ENCODE data around the gene TLE4. TPM values are rescaled to one million over a fixed set of nuclear protein-coding genes. Genes with fewer than 3 reads are reported as not detected.

TLE4 gene
- total and polyA plus RNA-seq, 2 donors (not counting 1 experiment from before 2014, with no cell fraction given), result 13.5 to 35.0 TPM

DNA sequence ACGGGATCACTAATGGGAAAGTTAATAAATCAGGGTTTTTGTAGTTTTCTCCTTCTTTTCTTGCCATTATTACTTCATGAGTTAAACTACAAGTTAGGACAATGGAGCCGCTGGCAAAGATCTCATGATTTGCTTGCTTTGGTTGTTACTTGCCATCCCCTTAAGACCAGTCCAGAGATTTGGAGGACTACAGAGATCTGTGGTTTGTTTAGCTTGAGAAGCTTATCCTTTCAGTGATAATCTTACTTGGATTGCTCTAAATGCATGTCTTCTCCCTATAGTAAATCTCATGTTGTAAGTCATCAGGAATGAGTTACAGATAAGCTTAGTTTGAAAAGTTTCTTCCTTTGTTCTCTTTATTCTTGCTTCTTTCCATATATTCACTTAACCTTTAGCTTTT lies 70.9 kb downstream of the TLE4 start:
- Histone ChIP-seq H3K27ac (ENCODE audit: insufficient read depth, low read length) (no peak overlapping the region), H3K79me2 (ENCODE audit: control insufficient read depth, insufficient read depth, low read length) (no peaks in the 10 kb centered on the region), H3K4me2 (ENCODE audit: extremely low read depth, insufficient read depth, low read length) (no peak overlapping the region), H2AFZ (ENCODE audit: low read length) (no peak overlapping the region), H4K20me1 (ENCODE audit: control insufficient read depth, extremely low read depth, insufficient read depth, low read length) (no peaks in the 10 kb centered on the region), H3K4me1 (ENCODE audit: control insufficient read depth, extremely low read depth, insufficient read depth, low read length) (no peaks in the 10 kb centered on the region), H3K9ac (ENCODE audit: insufficient read depth, low read length) (no peak overlapping the region), H3K9me3 (ENCODE audit: control insufficient read depth, insufficient read depth, low read depth, low read length) (no peaks in the 10 kb centered on the region), H3K36me3 (ENCODE audit: control insufficient read depth, insufficient read depth, low read length) (no peaks in the 10 kb centered on the region), H3K27me3 (ENCODE audit: control insufficient read depth, insufficient read depth, low read length) (no peaks in the 10 kb centered on the region), H3K4me3 (replicated peaks in 1 of 4; ENCODE audit: control extremely low read depth in 1 of 4, insufficient read depth in 1 of 4, low read depth in 3 of 4, low read length in 4 of 4) (no peak overlapping the region)
- peak in 1 of 2 donors; percentile 40 for DNase-seq (ENCODE audit: low read depth in 2 of 2)
- no peak for TF ChIP-seq EZH2 (IDR thresholded peaks at IDR 0.05; ENCODE audit: low read length, missing control alignments)
- TF ChIP-seq, protein P1, sequence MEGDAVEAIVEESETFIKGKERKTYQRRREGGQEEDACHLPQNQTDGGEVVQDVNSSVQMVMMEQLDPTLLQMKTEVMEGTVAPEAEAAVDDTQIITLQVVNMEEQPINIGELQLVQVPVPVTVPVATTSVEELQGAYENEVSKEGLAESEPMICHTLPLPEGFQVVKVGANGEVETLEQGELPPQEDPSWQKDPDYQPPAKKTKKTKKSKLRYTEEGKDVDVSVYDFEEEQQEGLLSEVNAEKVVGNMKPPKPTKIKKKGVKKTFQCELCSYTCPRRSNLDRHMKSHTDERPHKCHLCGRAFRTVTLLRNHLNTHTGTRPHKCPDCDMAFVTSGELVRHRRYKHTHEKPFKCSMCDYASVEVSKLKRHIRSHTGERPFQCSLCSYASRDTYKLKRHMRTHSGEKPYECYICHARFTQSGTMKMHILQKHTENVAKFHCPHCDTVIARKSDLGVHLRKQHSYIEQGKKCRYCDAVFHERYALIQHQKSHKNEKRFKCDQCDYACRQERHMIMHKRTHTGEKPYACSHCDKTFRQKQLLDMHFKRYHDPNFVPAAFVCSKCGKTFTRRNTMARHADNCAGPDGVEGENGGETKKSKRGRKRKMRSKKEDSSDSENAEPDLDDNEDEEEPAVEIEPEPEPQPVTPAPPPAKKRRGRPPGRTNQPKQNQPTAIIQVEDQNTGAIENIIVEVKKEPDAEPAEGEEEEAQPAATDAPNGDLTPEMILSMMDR (conservative IDR thresholded peaks at IDR 0.05 in 1 of 2, IDR thresholded peaks at IDR 0.05 in 1 of 2; ENCODE audit: low read depth in 1 of 2, low read length in 2 of 2), result no peak

DNA sequence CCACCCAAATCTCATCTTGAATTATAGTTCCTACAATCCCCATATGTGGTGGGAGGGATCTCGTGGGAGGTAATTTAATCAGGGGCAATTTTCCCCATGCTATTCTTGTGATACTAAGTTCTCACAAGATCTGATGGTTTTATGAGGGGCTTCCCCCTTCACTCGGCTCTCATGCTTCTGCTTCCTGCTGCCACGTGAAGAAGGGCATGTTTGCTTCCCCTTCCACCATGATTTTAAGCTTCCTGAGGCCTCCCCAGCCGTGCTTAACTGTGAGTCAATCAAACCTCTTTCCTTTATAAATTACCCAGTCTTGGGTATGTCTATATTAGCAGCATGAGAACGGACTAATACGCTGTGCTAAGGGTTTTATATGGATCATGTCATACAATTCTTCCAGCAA lies 72.3 kb downstream of the TLE4 start:
- no peaks in the 10 kb centered on the region for H3K79me2 ChIP-seq (ENCODE audit: control insufficient read depth, insufficient read depth, low read length)
- H3K27ac ChIP-seq (ENCODE audit: insufficient read depth, low read length), result no peak overlapping the region
- no peaks in the 10 kb centered on the region for H3K9me3 ChIP-seq (ENCODE audit: control insufficient read depth, insufficient read depth, low read depth, low read length)
- no peaks in the 10 kb centered on the region for H4K20me1 ChIP-seq (ENCODE audit: control insufficient read depth, extremely low read depth, insufficient read depth, low read length)
- TF ChIP-seq EZH2 (IDR thresholded peaks at IDR 0.05; ENCODE audit: low read length, missing control alignments), result no peak
- TF ChIP-seq, protein P1 (conservative IDR thresholded peaks at IDR 0.05 in 1 of 2, IDR thresholded peaks at IDR 0.05 in 1 of 2; ENCODE audit: low read depth in 1 of 2, low read length in 2 of 2), result no peak
- no peak for DNase-seq (ENCODE audit: low read depth in 2 of 2)
- no peaks in the 10 kb centered on the region for H3K36me3 ChIP-seq (ENCODE audit: control insufficient read depth, insufficient read depth, low read length)
- H3K4me3 ChIP-seq (replicated peaks in 1 of 4; ENCODE audit: control extremely low read depth in 1 of 4, insufficient read depth in 1 of 4, low read depth in 3 of 4, low read length in 4 of 4), result no peak overlapping the region
- H3K4me1 ChIP-seq (ENCODE audit: control insufficient read depth, extremely low read depth, insufficient read depth, low read length), result no peaks in the 10 kb centered on the region
- H3K4me2 ChIP-seq (ENCODE audit: extremely low read depth, insufficient read depth, low read length), result no peak overlapping the region
- H3K9ac ChIP-seq (ENCODE audit: insufficient read depth, low read length), result no peak overlapping the region
- no peak overlapping the region for H2AFZ ChIP-seq (ENCODE audit: low read length)
- no peaks in the 10 kb centered on the region for H3K27me3 ChIP-seq (ENCODE audit: control insufficient read depth, insufficient read depth, low read length)

DNA sequence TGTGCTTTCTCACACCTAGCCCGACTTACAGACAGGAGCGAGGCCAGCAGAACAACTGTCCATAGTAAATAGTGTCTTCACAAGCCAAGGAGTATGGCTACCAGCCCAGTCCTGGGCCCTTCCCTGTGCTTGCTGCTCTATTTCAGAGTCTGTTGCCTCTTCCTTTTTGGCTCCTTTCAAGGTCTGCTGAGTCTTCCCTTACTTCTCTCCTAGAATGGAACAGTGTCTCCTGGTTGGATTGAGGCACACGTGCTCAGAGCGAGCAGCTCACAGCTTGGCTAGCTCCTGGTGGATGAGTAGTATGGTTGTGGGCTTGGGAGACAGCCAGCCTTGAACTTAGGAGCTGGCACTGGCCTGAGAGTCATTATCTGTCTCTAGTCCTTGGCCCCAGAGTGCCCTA lies 72.8 kb downstream of the TLE4 start:
- no peak overlapping the region for H3K9ac ChIP-seq (ENCODE audit: insufficient read depth, low read length)
- H2AFZ ChIP-seq (ENCODE audit: low read length), result no peak overlapping the region
- H3K4me2 ChIP-seq (ENCODE audit: extremely low read depth, insufficient read depth, low read length), result no peak overlapping the region
- H3K4me1 ChIP-seq (ENCODE audit: control insufficient read depth, extremely low read depth, insufficient read depth, low read length), result no peaks in the 10 kb centered on the region
- DNase-seq (ENCODE audit: low read depth in 2 of 2), result peak in 1 of 2 donors; percentile 39
- H3K36me3 ChIP-seq (ENCODE audit: control insufficient read depth, insufficient read depth, low read length), result no peaks in the 10 kb centered on the region
- no peak overlapping the region for H3K27ac ChIP-seq (ENCODE audit: insufficient read depth, low read length)
- no peaks in the 10 kb centered on the region for H3K9me3 ChIP-seq (ENCODE audit: control insufficient read depth, insufficient read depth, low read depth, low read length)
- no peak for TF ChIP-seq EZH2 (IDR thresholded peaks at IDR 0.05; ENCODE audit: low read length, missing control alignments)
- TF ChIP-seq, protein P1 (conservative IDR thresholded peaks at IDR 0.05 in 1 of 2, IDR thresholded peaks at IDR 0.05 in 1 of 2; ENCODE audit: low read depth in 1 of 2, low read length in 2 of 2), result no peak
- H3K79me2 ChIP-seq (ENCODE audit: control insufficient read depth, insufficient read depth, low read length), result no peaks in the 10 kb centered on the region
- H3K27me3 ChIP-seq (ENCODE audit: control insufficient read depth, insufficient read depth, low read length), result no peaks in the 10 kb centered on the region
- H4K20me1 ChIP-seq (ENCODE audit: control insufficient read depth, extremely low read depth, insufficient read depth, low read length), result no peaks in the 10 kb centered on the region
- H3K4me3 ChIP-seq (replicated peaks in 1 of 4; ENCODE audit: control extremely low read depth in 1 of 4, insufficient read depth in 1 of 4, low read depth in 3 of 4, low read length in 4 of 4), result no peak overlapping the region
